Skeletal muscle tissue (tissue), 4 donors: ENCODE results near the gene KRTAP10-1. TPM values are rescaled to one million over a fixed set of nuclear protein-coding genes. Genes with fewer than 3 reads are reported as not detected.

ENCODE experiments used
- H3K27ac ChIP-seq: one replicate; pipeline ENCODE4 v1.7.0; 2013; ENCODE audit warnings: mild to moderate bottlenecking, low read depth, low read length, inconsistent platforms
- H3K27me3 ChIP-seq, 3 donors: one replicate each; pipeline ENCODE4 v1.7.0; 2013; ENCODE audit warnings: low read length in 3 of 3; ENCODE audit not compliant: control insufficient read depth in 3 of 3, insufficient read depth in 3 of 3
- H3K36me3 ChIP-seq, 3 donors: one replicate each; pipeline ENCODE4 v1.7.0; 2013; ENCODE audit warnings: low read length in 3 of 3; ENCODE audit not compliant: control insufficient read depth in 3 of 3, insufficient read depth in 3 of 3
- H3K4me1 ChIP-seq, 3 donors: one replicate each; pipeline ENCODE4 v1.7.0; 2013; ENCODE audit warnings: low read length in 3 of 3, mild to moderate bottlenecking in 3 of 3; ENCODE audit not compliant: control insufficient read depth in 3 of 3, insufficient read depth in 3 of 3
- H3K4me3 ChIP-seq, 3 donors: one replicate each; pipeline ENCODE4 v1.7.0; 2013; ENCODE audit warnings: low read length in 3 of 3
- H3K9ac ChIP-seq, 3 donors: one replicate each; pipeline ENCODE4 v1.7.0; 2013; ENCODE audit warnings: low read length in 3 of 3, mild to moderate bottlenecking in 3 of 3, moderate library complexity in 2 of 3, low read depth in 1 of 3
- H3K9me3 ChIP-seq, 3 donors: one replicate each; pipeline ENCODE4 v1.7.0; 2013; ENCODE audit warnings: low read length in 3 of 3; ENCODE audit not compliant: control insufficient read depth in 3 of 3
- total RNA-seq: library from RNA; depleted of rRNA; stranded (reverse); fragments of >200 nt; gene quantifications from one replicate; pipeline ENCODE4 v1.2.3, GENCODE V29; 2014
- donor health status: Osteomylitis.

Gene KRTAP10-1
- total RNA-seq, 1 donor from 2014 or later: not detected

DNA sequence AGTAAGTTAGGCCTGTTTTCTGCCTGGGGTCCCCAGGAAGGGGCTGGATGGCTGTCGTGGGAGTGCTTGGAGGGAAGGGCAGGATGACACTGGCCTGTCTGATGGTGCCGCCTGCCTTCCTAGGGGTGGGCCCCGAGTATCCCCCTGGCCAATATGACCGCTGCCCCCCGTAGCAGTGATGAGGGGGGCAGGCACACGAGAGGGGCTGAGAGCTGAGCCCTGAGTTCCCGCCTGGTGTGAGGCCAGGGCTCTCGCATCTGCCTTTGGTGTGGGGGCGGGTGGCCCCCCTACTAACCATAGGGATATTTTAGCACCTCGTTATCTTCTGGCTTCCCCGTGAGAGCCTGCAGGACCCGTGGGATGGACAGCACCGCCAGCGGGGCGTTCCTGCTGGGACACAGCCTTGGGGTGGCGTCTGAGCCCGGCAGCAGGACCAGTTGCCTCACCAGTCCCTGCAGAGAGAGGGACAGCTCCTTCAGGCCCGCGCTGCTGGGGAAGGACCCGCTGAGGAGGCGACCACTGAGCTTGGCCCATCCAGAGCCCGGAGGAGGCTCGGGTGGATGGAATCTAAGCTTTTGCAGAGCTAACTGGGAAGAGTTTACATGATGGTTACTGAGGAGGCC, 10.4 kb downstream of the KRTAP10-1 start:
- Histone ChIP-seq H3K4me3 (no peak overlapping the region), H3K27ac (no peak overlapping the region), H3K4me1 (no peaks in the 10 kb centered on the region), H3K9ac (no peak overlapping the region), H3K36me3 (no peaks in the 10 kb centered on the region), H3K9me3 (no peaks in the 10 kb centered on the region), H3K27me3 (peaks cover 30 to 53% (median 42%) of the 10 kb centered on the region in 3 donors)

GRCh38 chr21:44529011-44529421, 11.0 kb downstream of the KRTAP10-1 start:
- H3K4me3 ChIP-seq: no peak overlapping the region
- no peaks in the 10 kb centered on the region for H3K9me3 ChIP-seq
- H3K27ac ChIP-seq: no peak overlapping the region
- no peaks in the 10 kb centered on the region for H3K36me3 ChIP-seq
- no peaks in the 10 kb centered on the region for H3K4me1 ChIP-seq
- peaks cover 30 to 50% (median 42%) of the 10 kb centered on the region in 3 donors for H3K27me3 ChIP-seq
- H3K9ac ChIP-seq: no peak overlapping the region

DNA sequence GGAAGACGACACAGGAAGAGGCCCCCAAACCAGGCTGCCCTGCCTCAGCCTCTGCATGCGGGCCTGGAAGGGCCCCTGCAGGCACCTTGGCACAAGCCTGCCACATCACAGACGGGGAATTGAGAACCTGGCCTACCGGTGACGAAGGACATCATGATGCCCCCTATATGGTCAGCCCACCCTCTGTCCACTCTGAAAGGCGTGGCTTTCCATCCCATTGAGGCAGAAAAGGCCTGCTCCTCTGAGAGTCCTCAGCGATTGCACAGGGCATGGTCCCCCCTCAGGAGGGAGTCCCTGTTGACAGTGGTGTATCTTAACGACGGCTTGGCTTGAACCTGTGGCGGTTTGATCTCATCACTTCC, 11.4 kb downstream of the KRTAP10-1 start:
- H3K9ac ChIP-seq: no peak overlapping the region
- H3K27ac ChIP-seq: no peak overlapping the region
- no peaks in the 10 kb centered on the region for H3K4me1 ChIP-seq
- no peaks in the 10 kb centered on the region for H3K36me3 ChIP-seq
- no peaks in the 10 kb centered on the region for H3K9me3 ChIP-seq
- H3K4me3 ChIP-seq: no peak overlapping the region
- H3K27me3 ChIP-seq: peaks cover 30 to 49% (median 42%) of the 10 kb centered on the region in 3 donors

- no peaks in the 10 kb centered on the region for H3K4me1 ChIP-seq
- H3K36me3 ChIP-seq: no peaks in the 10 kb centered on the region
- H3K27ac ChIP-seq: no peak overlapping the region
- peaks cover 29 to 45% (median 37%) of the 10 kb centered on the region in 3 donors for H3K27me3 ChIP-seq
- no peaks in the 10 kb centered on the region for H3K9me3 ChIP-seq
- H3K4me3 ChIP-seq: no peak overlapping the region
- H3K9ac ChIP-seq: no peak overlapping the region
These were observed 11.9 kb downstream of the KRTAP10-1 start for GRCh38 chr21:44527983-44528633.

DNA sequence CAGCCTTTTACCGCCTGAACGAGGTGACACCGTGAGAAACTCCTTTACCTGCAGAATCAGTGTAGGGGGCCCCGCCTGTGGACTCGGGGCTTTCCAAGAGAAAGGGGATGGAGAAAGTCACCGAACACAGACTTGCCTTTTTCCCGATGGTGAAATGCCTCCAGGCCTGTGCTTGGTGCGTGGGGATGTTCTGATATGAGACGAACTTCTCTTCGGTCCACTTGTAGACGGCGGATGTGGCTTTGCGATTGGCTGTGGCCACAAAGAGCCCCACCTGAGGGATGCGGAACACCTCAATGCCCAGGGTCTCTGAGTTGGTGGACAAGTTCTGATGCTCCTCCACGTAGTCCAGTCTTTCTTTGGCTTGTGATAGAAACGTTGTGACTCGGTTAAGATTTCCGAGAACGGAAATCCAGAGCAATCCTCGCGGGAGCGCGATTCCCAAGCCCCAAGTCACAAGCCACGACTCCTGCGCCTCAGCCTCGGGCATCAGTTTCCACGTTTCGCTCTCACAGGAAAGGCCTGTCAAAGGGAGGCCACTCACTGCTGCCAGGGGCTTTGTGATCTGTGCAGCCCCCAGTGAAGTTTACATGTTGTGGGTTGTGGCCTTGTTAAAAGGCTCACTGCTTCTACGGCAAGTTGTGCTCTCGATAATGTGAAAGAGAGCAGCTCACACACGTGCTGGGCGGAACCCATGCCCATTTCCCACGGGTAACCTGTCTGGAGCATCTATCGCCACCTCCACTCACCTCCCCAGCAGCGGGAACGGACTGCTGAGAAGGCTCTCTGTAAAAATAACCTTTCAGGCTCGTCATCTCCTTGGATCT, 12.6 kb downstream of the KRTAP10-1 start:
- Histone ChIP-seq H3K9me3 (no peaks in the 10 kb centered on the region), H3K27me3 (peaks cover 22 to 40% (median 38%) of the 10 kb centered on the region in 3 donors), H3K4me3 (no peak overlapping the region), H3K9ac (no peak overlapping the region), H3K27ac (no peak overlapping the region), H3K36me3 (no peaks in the 10 kb centered on the region), H3K4me1 (no peaks in the 10 kb centered on the region)

GRCh38 chr21:44526096-44526997, 13.6 kb downstream of the KRTAP10-1 start:
- Histone ChIP-seq H3K9me3 (no peaks in the 10 kb centered on the region), H3K4me3 (no peak overlapping the region), H3K9ac (no peak overlapping the region), H3K4me1 (no peaks in the 10 kb centered on the region), H3K36me3 (no peaks in the 10 kb centered on the region), H3K27ac (no peak overlapping the region), H3K27me3 (peaks cover 13 to 36% (median 31%) of the 10 kb centered on the region in 3 donors)

DNA sequence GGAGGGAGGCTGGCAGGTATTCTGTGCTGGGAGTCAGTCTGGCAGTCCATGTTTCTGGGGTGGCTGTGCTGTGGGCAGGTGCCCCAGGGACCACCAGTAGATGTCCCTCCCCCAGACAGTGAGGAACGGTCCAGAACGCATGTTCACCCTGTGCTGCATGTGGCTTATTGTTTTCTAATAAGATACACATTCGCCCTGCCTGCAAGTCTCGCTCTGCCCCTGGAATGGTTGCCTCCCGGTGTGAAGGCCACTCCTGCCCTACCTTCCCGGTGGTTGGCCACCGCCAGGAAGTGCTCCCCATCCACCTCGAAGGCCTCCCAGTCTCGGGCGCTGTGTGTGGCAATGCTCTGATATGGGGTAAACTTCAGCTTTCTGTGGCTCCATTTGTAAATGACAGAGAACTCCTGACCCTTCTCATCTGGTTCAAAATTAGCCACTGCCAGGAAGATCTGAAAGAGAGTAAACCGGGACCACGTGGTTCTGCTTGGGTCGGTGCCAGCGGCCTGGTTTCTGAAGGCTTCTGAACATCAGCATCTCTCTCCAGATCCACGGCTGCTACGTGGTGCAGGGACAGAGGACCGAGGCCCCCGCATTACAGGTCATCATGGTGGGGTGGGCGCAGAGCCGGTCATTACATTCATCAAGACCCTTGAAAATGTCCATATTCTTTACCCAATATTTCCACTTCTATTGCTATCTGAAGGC, 14.5 kb downstream of the KRTAP10-1 start:
- no peaks in the 10 kb centered on the region for H3K4me1 ChIP-seq

GRCh38 chr21:44524414-44525371, 15.3 kb downstream of the KRTAP10-1 start:
- Histone ChIP-seq H3K4me3 (no peak overlapping the region), H3K9me3 (no peaks in the 10 kb centered on the region), H3K36me3 (no peaks in the 10 kb centered on the region), H3K27ac (no peak overlapping the region), H3K27me3 (peaks cover 7 to 35% (median 34%) of the 10 kb centered on the region in 3 donors), H3K9ac (no peak overlapping the region), H3K4me1 (no peaks in the 10 kb centered on the region)

More for the DNA sequence above, 14.5 kb downstream of the KRTAP10-1 start:
- H3K36me3 ChIP-seq: no peaks in the 10 kb centered on the region
- H3K9ac ChIP-seq: no peak overlapping the region
- no peaks in the 10 kb centered on the region for H3K9me3 ChIP-seq
- H3K27ac ChIP-seq: no peak overlapping the region
- H3K4me3 ChIP-seq: no peak overlapping the region
- peaks cover 5 to 35% (median 31%) of the 10 kb centered on the region in 3 donors for H3K27me3 ChIP-seq
